Thoracic aorta (tissue), 2 donors: Measurements from ENCODE around the gene PIP5K1C. TPM values are rescaled to one million over a fixed set of nuclear protein-coding genes. Genes with fewer than 3 reads are reported as not detected.
A peak's percentile ranks its signal among the peaks of the same experiment; 100 is the strongest.

Source experiments
- ATAC-seq: fragments of 150-250 bp; one replicate; pipeline ENCODE4 v1.8.0; 2017; ENCODE audit warnings: low read depth; ENCODE audit not compliant: insufficient number of reproducible peaks, low FRiP score
- DNase-seq: peaks from one replicate; pipeline ENCODE4 v3.0.0-alpha.2; 2020; ENCODE audit warnings: low spot score
- H3K27ac ChIP-seq, 2 donors: fragments of 200-600 bp; sonication (generic); 1 replicate in 1 of 2; 2 replicates in 1 of 2; pipeline ENCODE4 v1.5.1; 2016; ENCODE audit warnings: mild to moderate bottlenecking in 2 of 2, moderate library complexity in 2 of 2
- H3K27me3 ChIP-seq: fragments of 200-600 bp; sonication (generic); replicated peaks from 2 replicates; pipeline ENCODE4 v1.6.0; 2016; ENCODE audit warnings: mild to moderate bottlenecking; ENCODE audit not compliant: insufficient read depth
- H3K36me3 ChIP-seq: fragments of 200-600 bp; sonication (generic); one replicate; pipeline ENCODE4 v1.5.1; 2016
- H3K4me1 ChIP-seq, 2 donors: fragments of 200-600 bp; sonication (generic); 1 replicate in 1 of 2; 2 replicates in 1 of 2; pipeline versions ENCODE4 v1.5.1 to v1.6.0; 2016; ENCODE audit warnings: low read depth in 2 of 2, mild to moderate bottlenecking in 1 of 2; ENCODE audit not compliant: control insufficient read depth in 1 of 2
- H3K4me3 ChIP-seq: fragments of 200-600 bp; sonication (generic); 2 replicates; pipeline ENCODE4 v1.5.1; 2016; ENCODE audit warnings: mild to moderate bottlenecking
- H3K9me3 ChIP-seq: fragments of 200-600 bp; sonication (generic); 2 replicates; pipeline ENCODE4 v1.5.1; 2016
- CTCF ChIP-seq: fragments of 200-600 bp; sonication (generic); IDR thresholded peaks from one replicate; pipeline ENCODE4 v1.5.1; 2019; ENCODE audit warnings: antibody characterized with exemption
- total RNA-seq, 2 donors: library from RNA; depleted of rRNA; stranded (reverse); fragments of >200 nt; gene quantifications; one replicate each; pipeline versions ENCODE4 v1.1.0 to v1.2.3, GENCODE V29; 2016

Gene PIP5K1C
- total RNA-seq, 2 donors from 2014 or later = 82.6 to 84.5 TPM

- TF ChIP-seq CTCF = no peak
- no peaks in the 10 kb centered on the region for H3K36me3 ChIP-seq
- H3K9me3 ChIP-seq = no peaks in the 10 kb centered on the region
- H3K4me3 ChIP-seq = peak overlapping the region; percentile 99
- DNase-seq = no peak
- H3K4me1 ChIP-seq = peaks cover 10 to 31% of the 10 kb centered on the region in 2 donors
- ATAC-seq = peak; percentile 14
- H3K27ac ChIP-seq = peak overlapping the region; percentile 90 to 93
- no peaks in the 10 kb centered on the region for H3K27me3 ChIP-seq
These were observed 1.1 kb downstream of the PIP5K1C start for GRCh38 chr19:3698974-3699740.

GRCh38 chr19:3698386-3698950 is 1.8 kb downstream of the PIP5K1C start:
- H3K36me3 ChIP-seq = no peaks in the 10 kb centered on the region
- no peaks in the 10 kb centered on the region for H3K27me3 ChIP-seq
- H3K27ac ChIP-seq = peak overlapping the region; percentile 56 to 65
- H3K9me3 ChIP-seq = no peaks in the 10 kb centered on the region
- H3K4me3 ChIP-seq = peak overlapping the region; percentile 99
- no peak for TF ChIP-seq CTCF
- DNase-seq = no peak
- ATAC-seq = no peak
- peaks cover 14 to 37% of the 10 kb centered on the region in 2 donors for H3K4me1 ChIP-seq

GRCh38 chr19:3697671-3698385 is 2.4 kb downstream of the PIP5K1C start:
- ATAC-seq (no peak), DNase-seq (no peak)
- no peak for TF ChIP-seq CTCF
- no peaks in the 10 kb centered on the region for H3K9me3 ChIP-seq
- H3K4me3 ChIP-seq = peak overlapping the region; percentile 99
- H3K4me1 ChIP-seq = peaks cover 20 to 43% of the 10 kb centered on the region in 2 donors
- H3K27ac ChIP-seq = peak overlapping the region; percentile 56 to 65
- no peaks in the 10 kb centered on the region for H3K36me3 ChIP-seq
- no peaks in the 10 kb centered on the region for H3K27me3 ChIP-seq

- Histone ChIP-seq H3K4me1 (peaks cover 22 to 50% of the 10 kb centered on the region in 2 donors), H3K27me3 (no peaks in the 10 kb centered on the region), H3K4me3 (no peak overlapping the region), H3K9me3 (no peaks in the 10 kb centered on the region), H3K27ac (peak overlapping the region; percentile 56 to 65), H3K36me3 (no peaks in the 10 kb centered on the region)
- no peak for TF ChIP-seq CTCF
- DNase-seq (no peak), ATAC-seq (no peak)
These were observed 3.2 kb downstream of the PIP5K1C start for GRCh38 chr19:3697094-3697493.

- Histone ChIP-seq H3K4me3 (no peak overlapping the region), H3K36me3 (no peaks in the 10 kb centered on the region), H3K27ac (peak overlapping the region in 1 of 2 donors; percentile 65), H3K9me3 (no peaks in the 10 kb centered on the region), H3K27me3 (no peaks in the 10 kb centered on the region), H3K4me1 (peaks cover 22 to 51% of the 10 kb centered on the region in 2 donors)
- DNase-seq (no peak), ATAC-seq (no peak)
- no peak for TF ChIP-seq CTCF
These were observed 3.6 kb downstream of the PIP5K1C start for GRCh38 chr19:3696660-3696995.
